IMR-90 (cell line): ENCODE measurements around the gene CDH13. TPM values are rescaled to one million over a fixed set of nuclear protein-coding genes. Genes with fewer than 3 reads are reported as not detected.

Experiments
- ATAC-seq: fragments of 200-7000 bp; cut with Tn5 transposase; 2 replicates; pipeline ENCODE4 v1.9.1; 2020; ENCODE audit warnings: low read depth, mild to moderate bottlenecking, moderate library complexity
- BruUV-seq: library from RNA; stranded (reverse); fragments of 400-500 nt; replicated peaks from 2 replicates; lab custom pipeline; 2021; lab: Mats Ljungman, UMichigan
- CTCF ChIA-PET: fragments of 300-600 bp; formaldehyde crosslinking; extraction: SDS; loops from one replicate; lab custom pipeline; 2021; ENCODE audit warnings: antibody characterized with exemption; lab: Yijun Ruan, JAX
- POLR2A ChIA-PET: fragments of 300-600 bp; sonication (Branson Sonifier 250); formaldehyde crosslinking; loops from one replicate; lab custom pipeline; 2022; ENCODE audit warnings: antibody characterized with exemption; ENCODE audit not compliant: unreplicated experiment; lab: Charles Lee
- DNase-seq: peaks from one replicate; pipeline ENCODE4 v3.0.0; 2013
- H2AFZ ChIP-seq: replicated peaks from 2 replicates; pipeline ENCODE3; 2013; ENCODE audit warnings: low read length, mild to moderate bottlenecking; ENCODE audit not compliant: poor library complexity
- H2AK5ac ChIP-seq: 2 replicates; pipeline ENCODE4 v1.6.1; 2013; ENCODE audit warnings: low read depth, low read length, inconsistent platforms
- H2AK9ac ChIP-seq: replicated peaks from 2 replicates; pipeline ENCODE3; 2013; ENCODE audit warnings: mild to moderate bottlenecking, low read depth, low read length, moderate library complexity; ENCODE audit not compliant: poor library complexity
- H2BK120ac ChIP-seq: 2 replicates; pipeline ENCODE4 v1.6.1; 2013; ENCODE audit warnings: low read depth, low read length, inconsistent platforms
- H2BK15ac ChIP-seq: 3 replicates; pipeline ENCODE4 v1.6.1; 2013; ENCODE audit warnings: low read depth, low read length, inconsistent platforms
- H2BK20ac ChIP-seq: 2 replicates; pipeline ENCODE4 v1.6.1; 2013; ENCODE audit warnings: low read depth, mild to moderate bottlenecking, inconsistent platforms, low read length, moderate library complexity
- H2BK5ac ChIP-seq: 2 replicates; pipeline ENCODE4 v1.6.1; 2013; ENCODE audit warnings: mild to moderate bottlenecking, low read depth, low read length, inconsistent platforms; ENCODE audit not compliant: poor library complexity, severe bottlenecking
- H3K14ac ChIP-seq: replicated peaks from 2 replicates; pipeline ENCODE4 v1.6.1; 2013; ENCODE audit warnings: low read depth, low read length, inconsistent platforms
- H3K18ac ChIP-seq: 2 replicates; pipeline ENCODE4 v1.6.1; 2013; ENCODE audit warnings: low read depth, low read length, control low read depth
- H3K23ac ChIP-seq: 2 replicates; pipeline ENCODE4 v1.6.1; 2013; ENCODE audit warnings: low read depth, low read length, inconsistent platforms
- H3K27ac ChIP-seq: 2 replicates; pipeline ENCODE4 v1.5.1; 2013; ENCODE audit warnings: mild to moderate bottlenecking, control low read depth, low read length; ENCODE audit not compliant: insufficient read depth
- H3K27me3 ChIP-seq: 2 replicates; pipeline ENCODE4 v1.6.1; 2013; ENCODE audit warnings: low read length; ENCODE audit not compliant: control insufficient read depth, insufficient read depth
- H3K36me3 ChIP-seq: 2 replicates; pipeline ENCODE4 v1.6.1; 2013; ENCODE audit warnings: low read length, mixed read lengths; ENCODE audit not compliant: control insufficient read depth, insufficient read depth
- H3K4ac ChIP-seq: 2 replicates; pipeline ENCODE4 v1.6.1; 2013; ENCODE audit warnings: low read depth, low read length, inconsistent platforms
- H3K4me1 ChIP-seq: 2 replicates; pipeline ENCODE4 v1.6.1; 2013; ENCODE audit warnings: low read length, mixed read lengths; ENCODE audit not compliant: control insufficient read depth, insufficient read depth
- H3K4me2 ChIP-seq: 2 replicates; pipeline ENCODE4 v1.6.1; 2013; ENCODE audit warnings: low read depth, mild to moderate bottlenecking, control low read depth, low read length, moderate library complexity
- H3K4me3 ChIP-seq: 2 replicates; pipeline ENCODE4 v1.5.1; 2013; ENCODE audit warnings: low read depth, mild to moderate bottlenecking, control low read depth, low read length, moderate library complexity; ENCODE audit not compliant: insufficient read depth
- H3K56ac ChIP-seq: 2 replicates; pipeline ENCODE4 v1.6.1; 2013; ENCODE audit warnings: low read length, inconsistent platforms; ENCODE audit not compliant: insufficient read depth; ENCODE audit errors: extremely low read depth
- H3K79me1 ChIP-seq, 2 experiments: 2 replicates each; pipeline ENCODE4 v1.6.1; 2013; ENCODE audit warnings: low read length in 2 of 2, inconsistent platforms in 1 of 2, low read depth in 1 of 2
- H3K9ac ChIP-seq: 2 replicates; pipeline ENCODE4 v1.6.1; 2013; ENCODE audit warnings: low read depth, low read length, control low read depth
- H3K9me1 ChIP-seq: 2 replicates; pipeline ENCODE4 v1.6.1; 2013; ENCODE audit warnings: low read length, inconsistent platforms; ENCODE audit not compliant: insufficient read depth
- H3K9me3 ChIP-seq: 2 replicates; pipeline ENCODE4 v1.6.1; 2013; ENCODE audit warnings: low read length; ENCODE audit not compliant: control insufficient read depth, insufficient read depth
- H4K20me1 ChIP-seq: 2 replicates; pipeline ENCODE4 v1.6.1; 2013; ENCODE audit warnings: low read length, inconsistent platforms; ENCODE audit not compliant: insufficient read depth
- H4K5ac ChIP-seq: 2 replicates; pipeline ENCODE4 v1.6.1; 2013; ENCODE audit warnings: mild to moderate bottlenecking, low read depth, low read length, control low read depth
- H4K8ac ChIP-seq, 2 experiments: 2 replicates each; pipeline ENCODE4 v1.6.1; 2013; ENCODE audit warnings: low read depth in 2 of 2, low read length in 2 of 2, control low read depth in 1 of 2, inconsistent platforms in 1 of 2
- H4K91ac ChIP-seq: 2 replicates; pipeline ENCODE4 v1.6.1; 2013; ENCODE audit warnings: low read depth, low read length, inconsistent platforms; ENCODE audit not compliant: insufficient read depth
- BHLHE40 ChIP-seq: fragments of 150-350 bp; IDR thresholded peaks from 2 replicates; pipeline ENCODE4 v1.6.1; 2016; ENCODE audit warnings: mild to moderate bottlenecking, low read depth, low read length
- CEBPB ChIP-seq: IDR thresholded peaks from 2 replicates; pipeline ENCODE4 v1.6.1; 2012; ENCODE audit warnings: low read depth, low read length, improper control_type of control experiment
- CHD1 ChIP-seq: IDR thresholded peaks from 2 replicates; pipeline ENCODE4 v1.6.1; 2012; ENCODE audit warnings: low read depth, low read length, improper control_type of control experiment
- ELK1 ChIP-seq: fragments of 150-350 bp; IDR thresholded peaks from 2 replicates; pipeline ENCODE4 v1.6.1; 2016; ENCODE audit warnings: low read depth, mild to moderate bottlenecking, low read length, moderate library complexity, borderline replicate concordance
- FOS ChIP-seq: fragments of 150-350 bp; IDR thresholded peaks from 2 replicates; pipeline ENCODE4 v1.6.1; 2016; ENCODE audit warnings: low read depth, low read length
- MAFK ChIP-seq: IDR thresholded peaks from 2 replicates; pipeline ENCODE4 v1.6.1; 2012; ENCODE audit warnings: low read depth, low read length, improper control_type of control experiment
- MAZ ChIP-seq: IDR thresholded peaks from 2 replicates; pipeline ENCODE4 v1.6.1; 2012; ENCODE audit warnings: low read depth, mild to moderate bottlenecking, low read length, improper control_type of control experiment, moderate library complexity, borderline replicate concordance
- MXI1 ChIP-seq: IDR thresholded peaks from 2 replicates; pipeline ENCODE4 v1.6.1; 2012; ENCODE audit warnings: low read depth, mild to moderate bottlenecking, low read length, moderate library complexity, borderline replicate concordance
- NFE2L2 ChIP-seq: fragments of 150-350 bp; IDR thresholded peaks from 2 replicates; pipeline ENCODE4 v1.6.1; 2016; ENCODE audit warnings: low read depth, mild to moderate bottlenecking, low read length
- POLR2A ChIP-seq: IDR thresholded peaks from 2 replicates; pipeline ENCODE4 v1.6.1; 2012; ENCODE audit warnings: mild to moderate bottlenecking, low read depth, low read length
- RAD21 ChIP-seq: IDR thresholded peaks from 2 replicates; pipeline ENCODE4 v1.6.1; 2012; ENCODE audit warnings: low read length, improper control_type of control experiment
- RFX5 ChIP-seq: IDR thresholded peaks from 2 replicates; pipeline ENCODE4 v1.8.0; 2012; ENCODE audit warnings: low read depth, mild to moderate bottlenecking, low read length, moderate library complexity
- WGBS, 2 experiments: methylation state at CpG; one replicate each; pipeline versions ENCODE4 v1.1.5 to v1.1.7; 2013; ENCODE audit warnings: missing lambda C conversion rate in 2 of 2; ENCODE audit not compliant: insufficient read length in 1 of 2; ENCODE audit errors: extremely low coverage in 2 of 2; 5-methylcytosine and 5-hydroxymethylcytosine counted together
- dilution Hi-C: fragments of 300-500 bp; cut with HindIII; formaldehyde crosslinking; loops from one replicate; pipeline ENCODE4 v1.14.3; 2018; ENCODE audit warnings: low sequenced_read_pairs; ENCODE audit not compliant: unreplicated experiment
- in situ Hi-C: fragments of 300-500 bp; cut with MboI; formaldehyde crosslinking; loops from 3 replicates; pipeline ENCODE4 v1.14.3; 2019; ENCODE audit warnings: low sequenced_read_pairs, inconsistent platforms, mixed read lengths
- intact Hi-C: fragments of 100-400 bp; cut with micrococcal nuclease; formaldehyde crosslinking; loops from 2 replicates; pipeline ENCODE4 v1.10.0; 2022
- polyA plus RNA-seq, 3 experiments: library from polyadenylated mRNA; depleted of rRNA; stranded (reverse); fragments of >200 nt; gene quantifications; 2 replicates each; pipeline ENCODE4 v1.2.3, GENCODE V29; 2012; ENCODE audit warnings: low replicate concordance in 1 of 3
- total RNA-seq: library from RNA; depleted of rRNA; stranded (reverse); fragments of >200 nt; gene quantifications from 2 replicates; pipeline ENCODE4 v1.2.3, GENCODE V29; 2012
- TF ChIP-seq, protein P1 (sequence below): fragments of 150-350 bp; IDR thresholded peaks from 2 replicates; pipeline ENCODE4 v1.6.1; 2017; ENCODE audit warnings: mild to moderate bottlenecking, antibody characterized with exemption, low read length, low read depth
- TF ChIP-seq, protein P2 (sequence below): conservative IDR thresholded peaks from 2 replicates; pipeline ENCODE4 v1.5.1; 2012; ENCODE audit warnings: mild to moderate bottlenecking, low read depth, low read length, improper control_type of control experiment

The CDH13 gene
- total and polyA plus RNA-seq, 2 of the 4 experiments (the other 2 are of a cell fraction) = 61.6 to 74.7 TPM

DNA sequence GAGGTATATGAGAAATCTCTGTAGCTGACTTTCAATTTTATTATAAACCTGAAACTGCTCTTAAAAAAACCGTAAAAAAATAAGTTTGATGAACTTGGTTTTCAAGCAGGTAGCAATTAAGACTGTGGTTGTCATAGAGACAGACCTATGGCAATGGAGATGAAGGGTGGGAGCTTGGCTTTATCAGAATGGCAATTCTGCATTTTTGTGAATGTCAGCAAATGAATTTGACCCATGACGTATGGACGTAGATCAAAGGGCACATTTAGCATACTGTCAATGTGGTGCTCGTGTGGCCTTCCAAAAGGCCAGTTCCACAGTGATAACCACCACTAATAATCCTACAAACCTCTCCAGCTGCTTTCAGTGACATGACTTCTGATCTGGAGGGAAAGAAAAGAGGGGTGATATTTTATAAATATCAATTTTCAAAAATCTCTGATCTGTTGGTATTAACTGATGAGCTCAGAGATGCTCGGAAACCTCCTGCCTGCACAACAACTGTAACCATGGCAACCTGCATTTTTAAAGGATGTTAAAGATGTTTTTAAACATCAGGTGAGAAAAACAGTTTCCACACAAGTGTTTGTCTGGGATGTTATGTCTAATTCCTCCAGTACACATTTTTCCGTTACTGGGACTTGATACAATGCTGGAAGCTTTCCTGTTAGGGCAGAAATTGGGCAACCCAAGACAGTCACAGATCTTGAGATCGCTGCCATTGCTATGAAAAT is 533.7 kb downstream of the CDH13 start:
- Histone ChIP-seq H3K79me1 (no peaks in the 10 kb centered on the region; a peak in 1 of 4 replicates), H3K9me3 (no peaks in the 10 kb centered on the region), H2AFZ (no peak overlapping the region), H3K4me1 (no peaks in the 10 kb centered on the region), H3K23ac (no peak overlapping the region), H3K9ac (no peak overlapping the region), H4K8ac (no peak overlapping the region), H2BK20ac (no peak overlapping the region), H4K20me1 (no peaks in the 10 kb centered on the region), H4K91ac (no peak overlapping the region), H3K18ac (no peak overlapping the region), H3K56ac (no peak overlapping the region), H2AK9ac (no peak overlapping the region), H4K5ac (no peak overlapping the region), H2AK5ac (no peak overlapping the region), H3K36me3 (no peaks in the 10 kb centered on the region), H3K27me3 (no peaks in the 10 kb centered on the region), H3K27ac (no peak overlapping the region), H3K4ac (no peak overlapping the region), H3K4me3 (no peak overlapping the region), H2BK120ac (no peak overlapping the region), H3K14ac (no peak overlapping the region), H2BK5ac (no peak overlapping the region), H3K4me2 (no peak overlapping the region), H3K9me1 (no peaks in the 10 kb centered on the region), H2BK15ac (no peak overlapping the region)
- TF ChIP-seq MAFK = no peak
- TF ChIP-seq FOS = no peak
- TF ChIP-seq, protein P1, sequence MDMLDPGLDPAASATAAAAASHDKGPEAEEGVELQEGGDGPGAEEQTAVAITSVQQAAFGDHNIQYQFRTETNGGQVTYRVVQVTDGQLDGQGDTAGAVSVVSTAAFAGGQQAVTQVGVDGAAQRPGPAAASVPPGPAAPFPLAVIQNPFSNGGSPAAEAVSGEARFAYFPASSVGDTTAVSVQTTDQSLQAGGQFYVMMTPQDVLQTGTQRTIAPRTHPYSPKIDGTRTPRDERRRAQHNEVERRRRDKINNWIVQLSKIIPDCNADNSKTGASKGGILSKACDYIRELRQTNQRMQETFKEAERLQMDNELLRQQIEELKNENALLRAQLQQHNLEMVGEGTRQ = no peak
- no peak for TF ChIP-seq CEBPB
- no peak for TF ChIP-seq ELK1
- TF ChIP-seq POLR2A = no peak
- no peak for TF ChIP-seq MAZ
- TF ChIP-seq, protein P2, sequence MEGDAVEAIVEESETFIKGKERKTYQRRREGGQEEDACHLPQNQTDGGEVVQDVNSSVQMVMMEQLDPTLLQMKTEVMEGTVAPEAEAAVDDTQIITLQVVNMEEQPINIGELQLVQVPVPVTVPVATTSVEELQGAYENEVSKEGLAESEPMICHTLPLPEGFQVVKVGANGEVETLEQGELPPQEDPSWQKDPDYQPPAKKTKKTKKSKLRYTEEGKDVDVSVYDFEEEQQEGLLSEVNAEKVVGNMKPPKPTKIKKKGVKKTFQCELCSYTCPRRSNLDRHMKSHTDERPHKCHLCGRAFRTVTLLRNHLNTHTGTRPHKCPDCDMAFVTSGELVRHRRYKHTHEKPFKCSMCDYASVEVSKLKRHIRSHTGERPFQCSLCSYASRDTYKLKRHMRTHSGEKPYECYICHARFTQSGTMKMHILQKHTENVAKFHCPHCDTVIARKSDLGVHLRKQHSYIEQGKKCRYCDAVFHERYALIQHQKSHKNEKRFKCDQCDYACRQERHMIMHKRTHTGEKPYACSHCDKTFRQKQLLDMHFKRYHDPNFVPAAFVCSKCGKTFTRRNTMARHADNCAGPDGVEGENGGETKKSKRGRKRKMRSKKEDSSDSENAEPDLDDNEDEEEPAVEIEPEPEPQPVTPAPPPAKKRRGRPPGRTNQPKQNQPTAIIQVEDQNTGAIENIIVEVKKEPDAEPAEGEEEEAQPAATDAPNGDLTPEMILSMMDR = no peak
- TF ChIP-seq NFE2L2 = no peak
- TF ChIP-seq RAD21 = no peak
- TF ChIP-seq CHD1 = no peak
- TF ChIP-seq BHLHE40 = no peak
- TF ChIP-seq MXI1 = no peak
- TF ChIP-seq RFX5 = no peak
- intact Hi-C loops = loop anchor here (10.0 kb wide), 1 partner anchor 206 kb away; no protein-coding TSS in a partner anchor
- ChIA-PET CTCF (interaction anchor here (1.3 kb wide), 1 partner anchor 14 kb away, joined by 6 read pairs; no protein-coding TSS in a partner anchor), POLR2A (no interaction called here)
- in situ Hi-C loops = no loop called here
- ATAC-seq (no peak), DNase-seq (no peak)
- dilution Hi-C loops = no loop called here
- no TSS peak for BruUV-seq
- 83% methylated on average over 1 of the region's 7 CpGs; no CpG with 5 or more reads in 1 of the 2 experiments for WGBS, 2 experiments
